HG02943 (cell line): Measurements from ENCODE around the gene BCL2.

ENCODE experiments used
- ATAC-seq: cut with Tn5 transposase; IDR thresholded peaks from one replicate; pipeline ENCODE4 v1.9.1; 2021; ENCODE audit warnings: mild to moderate bottlenecking, low read depth, moderate library complexity; ENCODE audit not compliant: unreplicated experiment

Gene BCL2

GRCh38 chr18:63312019-63312409 lies 7.6 kb downstream of the BCL2 start:
- ATAC-seq = peak; percentile 0

GRCh38 chr18:63311118-63312018 lies 8.2 kb downstream of the BCL2 start:
- ATAC-seq = peak; percentile 69

- ATAC-seq = no peak
Measured at GRCh38 chr18:63309422-63309821, 10.1 kb downstream of the BCL2 start.

DNA sequence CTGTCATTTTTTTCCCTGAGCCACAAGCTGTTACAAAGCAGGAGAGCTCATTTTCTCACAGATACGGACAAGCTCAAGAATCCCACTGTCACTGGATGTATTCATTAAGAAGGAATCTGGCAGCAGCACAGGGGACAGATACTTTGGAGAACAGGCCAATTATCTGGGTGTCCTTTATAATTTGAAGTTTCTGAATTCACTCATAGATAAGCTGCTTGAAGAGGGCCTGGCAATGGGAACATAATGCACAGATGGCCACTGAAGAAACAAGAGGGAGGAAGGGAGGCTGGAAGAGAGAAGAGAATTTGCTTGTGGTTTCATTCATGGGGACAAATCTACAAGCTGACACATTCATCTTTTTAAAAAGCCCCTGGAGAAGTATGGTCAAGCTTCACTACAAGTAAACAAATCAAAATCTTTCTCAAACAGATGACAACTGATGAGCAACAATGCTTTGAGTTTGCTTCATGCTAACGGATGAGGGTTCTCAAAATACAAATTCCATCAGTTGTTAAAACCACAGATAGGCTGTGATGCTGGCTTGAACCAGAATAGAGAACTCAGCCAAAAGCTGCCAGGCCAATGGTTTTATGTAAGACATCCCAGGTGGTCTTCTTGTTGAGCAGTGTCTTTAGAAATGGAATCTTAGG lies 11.9 kb downstream of the BCL2 start:
- ATAC-seq = no peak

DNA sequence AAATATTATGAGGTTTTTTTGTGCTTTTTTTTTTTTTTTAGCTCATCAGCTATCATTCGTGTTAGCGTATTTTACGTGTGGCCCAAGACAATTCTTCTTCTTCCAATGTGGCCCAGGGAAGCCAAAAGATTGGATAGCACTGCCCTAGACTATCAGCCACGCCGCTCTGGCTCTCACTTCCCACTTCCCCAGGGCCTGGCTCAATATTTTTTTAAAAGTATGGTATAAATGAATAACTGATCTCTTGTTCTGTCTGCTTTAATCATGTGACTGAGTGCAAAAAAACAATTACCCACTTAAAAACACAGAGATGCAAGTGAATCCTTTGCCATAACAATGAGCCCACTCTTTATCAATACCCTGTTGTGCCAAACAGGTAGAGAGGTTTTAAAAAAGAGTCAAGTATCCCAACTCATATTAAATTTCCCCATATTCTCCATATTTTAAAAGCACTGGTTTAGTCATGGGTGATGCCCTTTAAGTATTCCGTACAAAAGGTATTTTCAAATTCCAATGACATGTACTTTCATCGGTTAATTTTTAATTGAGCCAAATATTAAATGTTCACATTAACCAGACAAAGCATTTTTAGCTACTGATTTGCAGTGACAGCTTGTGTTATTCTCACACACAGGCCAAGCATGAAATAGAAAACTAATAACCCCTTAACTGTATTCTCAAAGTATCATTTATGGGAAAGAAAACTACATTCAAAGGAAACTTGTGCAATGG lies 12.6 kb downstream of the BCL2 start:
- no peak for ATAC-seq

DNA sequence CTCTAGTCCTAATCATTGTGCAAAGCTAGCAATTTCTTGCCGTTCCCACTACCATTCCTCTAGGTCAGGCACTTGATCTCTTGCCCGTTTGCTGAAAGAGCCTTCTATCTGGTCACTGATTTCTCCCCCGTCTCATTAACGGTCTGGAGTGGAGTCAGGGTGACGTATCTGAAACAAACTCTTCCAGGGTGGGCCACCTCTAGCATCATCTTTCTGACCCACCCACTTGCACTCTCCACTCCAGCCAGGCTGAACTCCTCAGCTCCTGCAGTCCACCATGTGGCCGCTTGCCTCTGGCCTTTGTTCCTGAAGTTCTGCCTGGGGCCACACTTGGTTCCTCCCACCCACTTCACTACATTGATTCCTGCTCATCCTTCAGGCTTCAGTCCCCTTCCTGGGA lies 13.3 kb downstream of the BCL2 start:
- no peak for ATAC-seq

DNA sequence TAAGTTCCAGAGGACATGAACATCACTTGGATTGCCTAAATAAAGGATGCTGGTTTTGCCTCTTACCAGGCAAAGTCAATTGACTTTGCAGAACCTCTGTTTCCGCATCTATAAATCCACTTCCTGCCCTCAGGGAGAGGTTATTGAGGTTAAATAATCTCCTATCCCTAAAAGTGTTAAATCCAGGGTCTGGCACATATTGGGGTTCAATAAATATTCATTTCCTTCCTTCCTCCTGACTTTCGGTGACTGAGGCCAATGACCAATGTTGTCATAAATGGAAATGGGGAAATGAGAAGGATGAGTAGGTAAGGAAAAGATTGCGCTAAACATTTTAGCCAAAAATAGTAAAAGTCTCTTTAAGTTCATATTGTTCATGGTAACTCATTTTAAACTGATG lies 16.0 kb downstream of the BCL2 start:
- ATAC-seq = no peak

- ATAC-seq = no peak
Measured at GRCh38 chr18:63302636-63303405, 16.7 kb downstream of the BCL2 start.

DNA sequence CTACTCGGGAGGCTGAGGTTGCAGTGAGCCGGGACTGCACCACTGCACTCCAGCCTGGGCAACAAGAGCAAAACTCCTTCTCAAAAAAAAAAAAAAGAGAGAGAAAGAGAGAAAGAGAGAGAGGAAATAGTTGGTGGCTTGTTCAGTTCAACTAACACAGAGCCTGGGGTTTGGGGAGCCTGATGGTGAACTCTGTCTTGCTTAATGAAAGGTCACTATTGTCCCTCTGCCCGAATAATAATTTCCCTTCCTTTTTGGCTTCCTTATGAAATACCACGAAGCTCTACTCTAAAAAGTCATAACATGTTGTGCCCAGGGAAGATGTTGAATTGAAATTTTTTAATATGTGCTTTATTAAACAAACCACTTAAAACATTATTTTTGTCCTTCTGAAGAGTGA lies 17.3 kb downstream of the BCL2 start:
- ATAC-seq = no peak

DNA sequence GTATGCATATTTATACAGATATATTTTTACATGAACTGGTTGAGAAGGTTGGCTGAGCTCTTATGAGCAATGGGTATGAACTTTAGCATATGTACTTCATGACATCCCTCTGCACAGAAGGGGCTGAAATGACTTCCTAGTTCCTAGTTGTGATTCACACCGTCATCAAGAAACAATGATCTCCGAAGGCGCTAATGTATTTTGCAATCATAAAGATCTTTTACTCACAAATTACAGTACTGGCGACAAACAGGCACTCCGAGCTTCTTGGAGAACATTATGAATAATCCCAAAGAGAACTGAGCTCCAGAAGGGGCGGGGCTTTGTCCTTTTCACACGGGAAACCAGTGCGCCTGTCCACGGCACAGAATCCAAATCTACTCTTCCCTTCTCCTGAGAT lies 18.1 kb downstream of the BCL2 start:
- ATAC-seq = no peak

DNA sequence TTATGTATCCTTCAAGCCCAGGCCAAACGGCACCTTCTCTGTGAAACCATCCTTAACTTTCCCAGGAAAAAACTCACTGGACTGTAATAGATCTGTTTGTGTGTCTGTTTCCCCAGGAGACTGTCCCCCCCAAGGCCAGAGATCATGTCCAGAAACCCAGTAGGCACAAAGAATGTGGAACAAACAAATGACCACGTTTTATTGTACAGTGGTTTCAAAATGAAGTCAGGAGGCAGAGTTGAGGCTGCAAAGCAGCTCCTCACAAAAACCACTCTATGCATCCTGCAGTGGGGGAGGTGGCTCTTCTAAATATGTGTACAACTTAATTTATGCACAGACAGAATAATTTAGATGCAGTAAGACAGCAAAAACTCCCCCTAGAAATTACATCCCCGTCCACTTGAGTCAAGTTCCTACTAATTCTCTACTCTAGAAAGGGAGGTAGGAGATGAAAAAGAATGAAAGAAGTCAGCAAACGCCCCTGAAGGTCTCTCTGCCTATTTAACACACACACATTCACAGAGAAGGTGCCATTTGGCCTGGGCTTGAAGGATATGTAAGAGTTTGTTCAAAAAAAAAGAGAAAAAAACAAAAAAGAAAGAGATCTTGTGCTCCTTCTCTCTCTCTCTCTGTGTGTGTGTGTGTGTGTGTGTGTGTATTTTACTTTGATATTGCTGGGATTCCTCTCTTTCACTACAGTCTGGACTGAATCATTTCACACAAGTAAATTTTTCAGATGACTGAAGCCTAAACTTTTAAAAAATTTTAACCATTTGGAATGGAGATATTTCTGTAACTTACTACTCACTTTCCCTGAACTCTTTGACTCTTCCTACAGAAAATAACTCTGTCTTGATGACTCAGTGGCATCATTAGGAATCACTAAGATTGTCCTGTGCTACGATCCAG lies 19.5 kb downstream of the BCL2 start:
- ATAC-seq = peak; percentile 57

- ATAC-seq = no peak
Measured at GRCh38 chr18:63298400-63299365, 20.9 kb downstream of the BCL2 start.

DNA sequence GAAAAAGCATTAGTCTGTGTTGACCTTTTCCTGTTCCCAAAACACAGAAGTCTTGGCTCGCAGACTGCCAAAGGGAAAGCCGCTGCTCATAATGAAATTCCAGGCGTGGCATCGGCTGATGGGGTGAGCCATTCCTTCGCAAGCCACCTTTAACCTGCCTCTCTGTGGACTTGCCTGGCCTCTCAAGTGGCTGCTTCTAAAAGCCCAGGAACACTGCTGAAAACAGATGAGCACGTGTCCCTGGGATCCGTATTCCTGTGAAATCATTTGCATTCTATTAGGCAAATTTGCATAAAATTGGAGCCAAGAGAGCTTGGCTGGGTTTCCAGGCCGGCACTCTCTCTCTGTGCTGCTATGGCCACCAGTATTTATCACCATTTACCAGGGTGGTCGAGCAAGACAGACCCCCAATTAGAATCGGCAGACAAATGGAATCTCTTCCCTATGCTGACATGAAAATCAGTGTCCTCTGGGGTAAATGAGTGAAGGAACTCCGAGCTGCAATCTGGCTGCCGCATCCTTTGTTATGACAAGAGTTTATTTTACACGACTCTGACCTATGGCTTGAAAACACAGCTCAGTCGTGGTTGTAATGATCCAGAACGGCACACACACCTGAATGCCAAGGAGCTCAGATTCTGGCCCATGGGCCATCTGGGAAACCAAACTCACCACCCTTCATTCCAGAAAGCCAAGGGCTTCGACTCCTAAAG lies 21.7 kb downstream of the BCL2 start:
- ATAC-seq = no peak

- no peak for ATAC-seq
Measured at GRCh38 chr18:63293935-63294334, 25.6 kb downstream of the BCL2 start.

- peak; percentile 67 for ATAC-seq
Measured at GRCh38 chr18:63292831-63293683, 26.5 kb downstream of the BCL2 start.

DNA sequence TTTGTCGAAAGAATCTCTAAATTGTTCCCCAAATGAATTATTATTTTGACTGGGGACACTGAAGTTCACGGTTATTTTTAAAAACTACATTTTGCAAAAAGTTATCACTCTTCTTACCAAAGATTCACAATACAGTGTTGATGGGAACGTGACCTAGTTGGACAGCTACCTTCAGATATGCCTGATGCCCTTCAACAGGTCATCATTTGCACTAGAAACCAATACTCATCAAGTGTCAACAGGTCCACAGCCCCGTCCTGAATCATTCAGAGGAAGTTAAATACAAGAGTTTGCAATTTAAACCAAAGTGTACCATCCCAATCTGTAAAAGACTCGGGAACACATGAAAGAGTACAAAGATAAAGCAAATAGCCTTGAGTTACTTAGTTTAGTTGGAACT lies 28.3 kb downstream of the BCL2 start:
- ATAC-seq = no peak

- ATAC-seq = no peak
Measured at GRCh38 chr18:63290821-63291200, 28.8 kb downstream of the BCL2 start.
